HFF-Myc (cell line): ENCODE measurements around the gene DEFB132.

Experiments used
- DNase-seq: peaks from one replicate; pipeline ENCODE4 v3.0.0-alpha.2; 2011; ENCODE audit warnings: low read depth; ENCODE audit errors: extremely low read depth
- H3K4me3 ChIP-seq: replicated peaks from 2 replicates; pipeline ENCODE4 v1.5.1; 2011; ENCODE audit warnings: low read depth, mild to moderate bottlenecking, control low read depth, low read length
- TF ChIP-seq, protein P1 (sequence below): IDR thresholded peaks from 2 replicates; pipeline ENCODE4 v1.5.1; 2012; ENCODE audit warnings: mild to moderate bottlenecking, low read depth, low read length, control low read depth; ENCODE audit errors: missing control alignments

DEFB132 gene

GRCh38 chr20:301886-302848 is 44.6 kb downstream of the DEFB132 start:
- H3K4me3 ChIP-seq: no peak overlapping the region
- DNase-seq: no peak
- TF ChIP-seq, protein P1, sequence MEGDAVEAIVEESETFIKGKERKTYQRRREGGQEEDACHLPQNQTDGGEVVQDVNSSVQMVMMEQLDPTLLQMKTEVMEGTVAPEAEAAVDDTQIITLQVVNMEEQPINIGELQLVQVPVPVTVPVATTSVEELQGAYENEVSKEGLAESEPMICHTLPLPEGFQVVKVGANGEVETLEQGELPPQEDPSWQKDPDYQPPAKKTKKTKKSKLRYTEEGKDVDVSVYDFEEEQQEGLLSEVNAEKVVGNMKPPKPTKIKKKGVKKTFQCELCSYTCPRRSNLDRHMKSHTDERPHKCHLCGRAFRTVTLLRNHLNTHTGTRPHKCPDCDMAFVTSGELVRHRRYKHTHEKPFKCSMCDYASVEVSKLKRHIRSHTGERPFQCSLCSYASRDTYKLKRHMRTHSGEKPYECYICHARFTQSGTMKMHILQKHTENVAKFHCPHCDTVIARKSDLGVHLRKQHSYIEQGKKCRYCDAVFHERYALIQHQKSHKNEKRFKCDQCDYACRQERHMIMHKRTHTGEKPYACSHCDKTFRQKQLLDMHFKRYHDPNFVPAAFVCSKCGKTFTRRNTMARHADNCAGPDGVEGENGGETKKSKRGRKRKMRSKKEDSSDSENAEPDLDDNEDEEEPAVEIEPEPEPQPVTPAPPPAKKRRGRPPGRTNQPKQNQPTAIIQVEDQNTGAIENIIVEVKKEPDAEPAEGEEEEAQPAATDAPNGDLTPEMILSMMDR: no peak

DNA sequence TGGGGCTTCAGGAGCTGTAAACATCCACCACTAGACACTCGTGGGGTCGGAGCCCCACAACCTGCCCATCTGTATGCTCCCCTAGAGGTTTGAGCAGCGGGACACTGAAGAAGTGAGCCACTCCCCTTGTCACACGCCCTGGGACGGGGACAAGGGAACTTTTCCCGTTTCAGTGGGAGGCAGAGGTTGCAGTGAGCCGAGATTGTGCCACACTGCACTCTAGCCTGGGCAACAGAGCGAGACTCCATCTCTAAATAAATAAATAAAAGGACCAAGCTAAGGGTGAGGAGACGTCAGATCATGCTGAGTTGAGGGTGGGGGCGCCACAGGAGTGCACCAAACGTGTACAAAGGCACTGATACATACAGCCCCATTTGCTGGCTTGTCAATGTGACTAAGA is 48.2 kb downstream of the DEFB132 start:
- TF ChIP-seq, protein P1: no peak
- DNase-seq: no peak
- H3K4me3 ChIP-seq: no peak overlapping the region

DNA sequence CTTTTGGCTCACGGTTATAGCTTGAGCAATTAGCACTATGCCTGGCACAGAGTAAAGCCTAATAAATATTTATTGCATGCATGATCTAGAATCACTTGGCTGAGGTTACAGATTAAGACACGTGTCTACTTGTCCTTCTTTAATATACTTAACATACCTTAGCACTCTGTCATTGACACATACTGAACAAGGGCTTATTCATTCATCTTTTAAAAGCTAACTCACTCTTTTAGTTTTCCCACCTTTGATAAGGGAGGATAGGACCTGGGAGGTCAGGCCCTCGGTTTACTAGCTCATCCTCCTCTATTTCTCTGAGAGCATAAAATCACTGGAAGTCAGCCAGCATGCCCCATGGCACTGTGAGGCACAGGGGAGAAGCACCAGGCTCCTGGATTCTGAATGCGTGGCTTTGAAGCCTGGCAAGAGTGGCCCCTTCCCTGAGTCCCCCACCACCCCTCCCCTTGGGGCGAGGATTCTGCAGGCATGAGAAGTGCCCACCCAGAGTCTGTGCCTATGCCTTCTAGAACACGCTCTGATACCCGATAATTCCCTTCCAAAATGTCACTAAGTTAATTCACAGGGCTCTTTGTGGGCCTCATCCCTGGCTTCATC is 51.0 kb downstream of the DEFB132 start:
- DNase-seq: no peak
- TF ChIP-seq, protein P1: no peak
- H3K4me3 ChIP-seq: no peak overlapping the region

DNA sequence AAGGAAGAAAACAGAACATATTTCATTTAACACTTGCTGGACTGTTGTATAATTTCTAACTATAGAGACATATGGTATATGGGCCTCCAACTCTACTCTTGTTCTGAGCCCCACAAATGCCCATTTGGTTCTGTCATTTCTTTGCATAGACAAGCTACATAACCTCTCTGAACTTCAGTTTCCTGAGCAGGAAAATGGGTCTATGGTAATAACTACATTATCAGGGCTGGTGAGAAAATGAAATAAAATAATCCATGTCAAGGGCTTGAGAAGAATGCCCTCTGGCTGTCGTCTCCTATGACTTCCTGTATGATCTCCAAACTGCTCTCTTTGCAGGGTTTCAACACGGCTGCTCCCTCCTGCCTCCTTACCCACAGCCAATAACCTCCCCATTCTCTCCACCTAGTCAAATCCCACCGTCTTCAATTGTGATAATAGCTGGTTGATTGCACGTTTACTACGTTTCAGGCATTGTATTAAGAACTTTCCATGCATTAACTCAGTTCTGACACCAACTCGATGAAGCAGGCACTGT is 51.8 kb downstream of the DEFB132 start:
- H3K4me3 ChIP-seq: peak overlapping the region; percentile 45
- DNase-seq: no peak
- TF ChIP-seq, protein P1: no peak

DNA sequence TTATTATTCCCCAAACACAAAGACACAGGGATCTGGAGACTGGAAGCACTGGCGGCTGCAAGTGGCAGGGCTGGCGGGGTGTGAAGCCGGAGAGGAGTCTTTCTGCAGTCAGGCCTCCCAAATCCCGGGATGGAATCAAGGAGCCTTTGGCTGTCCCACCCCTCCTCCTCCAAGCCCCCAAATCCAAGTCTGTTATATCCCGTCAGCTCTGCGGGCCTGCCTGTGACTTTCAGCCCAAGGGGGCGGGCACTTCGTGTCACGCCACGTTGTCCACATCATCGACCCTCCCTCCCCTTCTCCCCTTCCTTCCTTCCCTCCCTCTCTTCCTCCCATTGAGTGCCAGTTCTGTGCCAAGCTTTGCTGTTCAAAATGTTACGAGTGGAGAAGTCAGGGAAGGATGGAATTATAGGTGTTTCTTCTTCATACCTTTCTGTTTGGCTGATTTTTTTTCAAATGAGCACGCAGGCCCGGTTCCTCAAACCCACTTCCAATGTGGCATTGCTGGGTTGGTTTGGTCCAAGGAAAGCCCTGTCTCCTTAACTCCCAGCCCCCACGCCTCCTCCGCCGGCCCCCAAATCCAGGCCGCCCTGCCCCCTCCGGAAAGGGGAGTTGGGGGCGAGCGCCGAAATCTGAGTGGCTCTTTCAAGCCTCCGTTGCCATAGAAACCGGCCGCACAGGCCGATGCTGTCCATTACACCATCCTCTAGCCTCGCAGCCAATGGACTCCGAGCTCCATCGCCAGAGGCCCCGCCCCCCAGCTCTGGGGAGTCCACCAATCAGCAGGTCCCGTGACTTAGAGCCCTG is 52.5 kb downstream of the DEFB132 start:
- TF ChIP-seq, protein P1: no peak
- DNase-seq: peak; percentile 98
- peak overlapping the region; percentile 45 for H3K4me3 ChIP-seq

DNA sequence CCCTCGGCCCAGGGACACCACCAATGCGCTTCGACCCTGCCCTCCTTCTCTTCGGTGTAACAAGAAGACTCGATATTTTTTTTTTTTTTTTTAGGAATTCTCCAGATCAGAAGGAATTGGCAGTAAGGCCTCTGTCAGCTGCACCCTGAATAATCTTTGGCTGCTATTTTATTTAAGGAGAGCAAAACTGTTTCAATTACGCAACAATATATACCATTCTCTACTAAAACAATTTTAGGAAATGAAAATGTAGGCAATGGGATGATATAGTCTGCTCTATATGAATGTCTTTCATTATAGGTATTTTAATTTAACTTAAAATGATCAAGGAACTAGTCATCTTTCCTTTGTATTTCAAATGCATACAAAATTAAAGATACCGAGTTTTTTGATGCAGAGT is 53.1 kb downstream of the DEFB132 start:
- H3K4me3 ChIP-seq: no peak overlapping the region
- TF ChIP-seq, protein P1: no peak
- DNase-seq: no peak
